Spleen (tissue), 11 donors: ENCODE results near the gene ATP1A2. TPM values are rescaled to one million over a fixed set of nuclear protein-coding genes. Genes with fewer than 3 reads are reported as not detected.

Experiments
- DNase-seq: peaks from one replicate; pipeline ENCODE4 v3.0.0-alpha.2; 2020
- H3K27ac ChIP-seq, 8 donors: fragments of 200-600 bp; sonication (generic) in 7 of 8; 1 replicate in 4 of 8; 2 replicates in 4 of 8; pipeline versions ENCODE4 v1.5.0 to v1.8.0; 2016 to 2021; ENCODE audit warnings: inconsistent platforms in 4 of 8, mild to moderate bottlenecking in 4 of 8, moderate library complexity in 1 of 8
- H3K27me3 ChIP-seq, 7 donors: fragments of 200-600 bp; sonication (generic) in 6 of 7; replicated peaks in 1 of 7; 1 replicate in 4 of 7; 2 replicates in 3 of 7; pipeline versions ENCODE4 v1.5.0 to v1.8.0; 2016 to 2021; ENCODE audit warnings: inconsistent platforms in 3 of 7, mild to moderate bottlenecking in 1 of 7
- H3K36me3 ChIP-seq, 6 donors: fragments of 200-600 bp; sonication (generic) in 5 of 6; 1 replicate in 4 of 6; 2 replicates in 2 of 6; pipeline versions ENCODE4 v1.5.0 to v1.8.0; 2016 to 2021; ENCODE audit warnings: inconsistent platforms in 2 of 6
- H3K4me1 ChIP-seq, 6 donors: fragments of 200-600 bp; sonication (generic) in 5 of 6; 1 replicate in 3 of 6; 2 replicates in 3 of 6; pipeline versions ENCODE4 v1.5.0 to v1.8.0; 2016 to 2021; ENCODE audit warnings: inconsistent platforms in 3 of 6
- H3K4me3 ChIP-seq, 8 donors: fragments of 200-600 bp; sonication (generic) in 7 of 8; 1 replicate in 4 of 8; 2 replicates in 4 of 8; pipeline versions ENCODE4 v1.5.0 to v1.8.0; 2016 to 2021; ENCODE audit warnings: inconsistent platforms in 4 of 8, mild to moderate bottlenecking in 4 of 8, moderate library complexity in 2 of 8
- H3K9me3 ChIP-seq, 8 donors: fragments of 200-600 bp; sonication (generic) in 7 of 8; 1 replicate in 4 of 8; 2 replicates in 4 of 8; pipeline versions ENCODE4 v1.5.0 to v1.8.0; 2016 to 2021; ENCODE audit warnings: inconsistent platforms in 4 of 8
- POLR2A ChIP-seq, 3 donors: fragments of 450-650 bp; IDR thresholded peaks; one replicate each; pipeline ENCODE4 v1.5.1; 2017; ENCODE audit warnings: antibody characterized with exemption in 3 of 3, mild to moderate bottlenecking in 1 of 3
- POLR2AphosphoS5 ChIP-seq, 3 donors: sonication (generic); formaldehyde crosslinking; IDR thresholded peaks; one replicate each; pipeline ENCODE4 v1.5.1; 2017; ENCODE audit warnings: antibody characterized with exemption in 3 of 3
- WGBS, 5 donors: extraction: QIAGEN DNeasy Blood & Tissue Kit in 3 of 5; methylation state at CpG; one replicate each; pipeline versions ENCODE4 v1.1.5 to v1.1.7; 2013 to 2018; 5-methylcytosine and 5-hydroxymethylcytosine counted together
- intact Hi-C: fragments of 100-400 bp; cut with DNase I; formaldehyde crosslinking; loops from one replicate; pipeline ENCODE4 v1.15.0; 2023; ENCODE audit warnings: low total_unique reads
- polyA plus RNA-seq, 3 donors: library from polyadenylated mRNA; stranded (reverse); fragments of 200-250 nt; gene quantifications; one replicate each; pipeline ENCODE4 v1.2.1, GENCODE V29; 2013
- total RNA-seq, 7 donors: library from RNA; depleted of rRNA in 3 of 7; stranded (reverse); fragments of >200 nt in 3 of 7; fragmentation: NEBNext Ultra II Directional in 4 of 7; extraction: Animal tissue kit (Norgen Biotek cat#: 25700) in 4 of 7; gene quantifications; one replicate each; pipeline versions ENCODE4 v1.1.0 to v1.2.1, GENCODE V29; 2016 to 2021
- TF ChIP-seq, protein P1 (sequence below), 11 experiments: fragments of 200-600 bp in 7 of 11; fragments of 450-650 bp in 4 of 11; sonication (generic) in 4 of 11; IDR thresholded peaks in 8 of 11; conservative IDR thresholded peaks in 3 of 11; 1 replicate in 7 of 11; 2 replicates in 4 of 11; pipeline versions ENCODE4 v1.4.0 to v1.8.0; 2016 to 2021; ENCODE audit warnings: antibody characterized with exemption in 11 of 11, inconsistent platforms in 4 of 11, mild to moderate bottlenecking in 1 of 11
- donor health status: healthy with polysubstance abuse.
- donor health status: DM: no; HTN: no; CAD: no; lungs with moderate emphysema.
- donor health status: DM: no; HTN: no; CAD: no.
- donor health status: Bipolar disorder and iron deficiency.
- donor health status: healthy.
- donor health status: DM: no; HTN: no; CAD: no.
- donor health status: DM: yes; HTN: yes; CAD: no.

The ATP1A2 gene
- total and polyA plus RNA-seq, 10 donors = 0.13 to 19.1 (median 0.85) TPM

DNA sequence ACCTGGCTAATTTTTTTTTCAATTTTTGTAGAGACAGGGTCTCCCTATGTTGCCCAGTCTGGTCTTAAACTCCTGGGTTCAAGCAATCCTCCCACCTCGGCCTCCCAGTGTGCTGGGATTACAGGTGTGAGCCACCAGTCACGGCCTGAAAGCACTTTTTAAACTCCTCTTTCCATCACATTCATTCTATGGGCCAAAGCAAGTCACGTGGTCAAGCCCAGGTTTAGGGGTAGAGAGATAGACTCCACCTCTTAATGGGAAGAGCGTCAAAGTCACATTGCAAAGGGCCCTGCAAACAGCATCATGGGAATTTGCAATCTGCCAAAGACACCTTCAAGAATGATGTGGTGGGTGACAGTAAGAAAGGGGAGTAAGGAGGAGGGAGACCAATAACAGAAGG is 43.0 kb downstream of the ATP1A2 start:
- intact Hi-C loops = no loop called here
- DNase-seq = no peak
- no peaks in the 10 kb centered on the region for H3K9me3 ChIP-seq
- peaks cover 0 to 6% (median 0%) of the 10 kb centered on the region in 6 donors for H3K4me1 ChIP-seq
- TF ChIP-seq POLR2A (IDR thresholded peaks at IDR 0.05) (no peak), POLR2AphosphoS5 (IDR thresholded peaks at IDR 0.05) (no peak)
- TF ChIP-seq, protein P1, sequence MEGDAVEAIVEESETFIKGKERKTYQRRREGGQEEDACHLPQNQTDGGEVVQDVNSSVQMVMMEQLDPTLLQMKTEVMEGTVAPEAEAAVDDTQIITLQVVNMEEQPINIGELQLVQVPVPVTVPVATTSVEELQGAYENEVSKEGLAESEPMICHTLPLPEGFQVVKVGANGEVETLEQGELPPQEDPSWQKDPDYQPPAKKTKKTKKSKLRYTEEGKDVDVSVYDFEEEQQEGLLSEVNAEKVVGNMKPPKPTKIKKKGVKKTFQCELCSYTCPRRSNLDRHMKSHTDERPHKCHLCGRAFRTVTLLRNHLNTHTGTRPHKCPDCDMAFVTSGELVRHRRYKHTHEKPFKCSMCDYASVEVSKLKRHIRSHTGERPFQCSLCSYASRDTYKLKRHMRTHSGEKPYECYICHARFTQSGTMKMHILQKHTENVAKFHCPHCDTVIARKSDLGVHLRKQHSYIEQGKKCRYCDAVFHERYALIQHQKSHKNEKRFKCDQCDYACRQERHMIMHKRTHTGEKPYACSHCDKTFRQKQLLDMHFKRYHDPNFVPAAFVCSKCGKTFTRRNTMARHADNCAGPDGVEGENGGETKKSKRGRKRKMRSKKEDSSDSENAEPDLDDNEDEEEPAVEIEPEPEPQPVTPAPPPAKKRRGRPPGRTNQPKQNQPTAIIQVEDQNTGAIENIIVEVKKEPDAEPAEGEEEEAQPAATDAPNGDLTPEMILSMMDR (IDR thresholded peaks at IDR 0.05 in 8 of 11, conservative IDR thresholded peaks at IDR 0.05 in 3 of 11) = no peak
- H3K27ac ChIP-seq = no peak overlapping the region
- WGBS, 5 donors = 82 to 88% (median 85%) methylated on average over 4 of the region's 4 CpGs
- no peaks in the 10 kb centered on the region for H3K27me3 ChIP-seq
- no peaks in the 10 kb centered on the region for H3K36me3 ChIP-seq
- H3K4me3 ChIP-seq = no peak overlapping the region

DNA sequence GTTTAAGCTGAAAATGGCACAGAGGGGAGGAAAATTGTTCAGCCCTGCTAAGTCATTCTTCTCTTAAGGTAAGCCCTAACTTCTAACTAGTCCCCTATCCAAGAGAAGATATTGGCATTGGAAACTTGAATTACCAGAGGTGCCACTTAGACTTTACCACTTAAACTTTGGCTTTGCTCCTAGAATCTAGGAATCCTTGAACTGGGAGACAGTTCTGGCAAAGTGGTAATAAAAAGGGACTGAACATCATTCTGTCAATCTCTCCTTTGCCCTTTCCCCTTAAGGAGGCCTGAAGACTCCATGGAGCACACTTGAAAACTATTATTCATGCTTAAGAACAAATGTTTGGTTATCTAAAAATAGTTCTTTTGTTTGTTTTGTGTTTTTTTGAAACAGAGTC is 44.3 kb downstream of the ATP1A2 start:
- no peak for DNase-seq
- H3K36me3 ChIP-seq = no peaks in the 10 kb centered on the region
- TF ChIP-seq POLR2A (IDR thresholded peaks at IDR 0.05) (no peak), POLR2AphosphoS5 (IDR thresholded peaks at IDR 0.05) (no peak)
- TF ChIP-seq, protein P1 (IDR thresholded peaks at IDR 0.05 in 8 of 11, conservative IDR thresholded peaks at IDR 0.05 in 3 of 11) = no peak
- no peak overlapping the region for H3K4me3 ChIP-seq
- H3K9me3 ChIP-seq = no peaks in the 10 kb centered on the region
- no peaks in the 10 kb centered on the region for H3K27me3 ChIP-seq
- peaks cover 0 to 6% (median 0%) of the 10 kb centered on the region in 6 donors for H3K4me1 ChIP-seq
- no peak overlapping the region for H3K27ac ChIP-seq
- intact Hi-C loops = no loop called here

DNA sequence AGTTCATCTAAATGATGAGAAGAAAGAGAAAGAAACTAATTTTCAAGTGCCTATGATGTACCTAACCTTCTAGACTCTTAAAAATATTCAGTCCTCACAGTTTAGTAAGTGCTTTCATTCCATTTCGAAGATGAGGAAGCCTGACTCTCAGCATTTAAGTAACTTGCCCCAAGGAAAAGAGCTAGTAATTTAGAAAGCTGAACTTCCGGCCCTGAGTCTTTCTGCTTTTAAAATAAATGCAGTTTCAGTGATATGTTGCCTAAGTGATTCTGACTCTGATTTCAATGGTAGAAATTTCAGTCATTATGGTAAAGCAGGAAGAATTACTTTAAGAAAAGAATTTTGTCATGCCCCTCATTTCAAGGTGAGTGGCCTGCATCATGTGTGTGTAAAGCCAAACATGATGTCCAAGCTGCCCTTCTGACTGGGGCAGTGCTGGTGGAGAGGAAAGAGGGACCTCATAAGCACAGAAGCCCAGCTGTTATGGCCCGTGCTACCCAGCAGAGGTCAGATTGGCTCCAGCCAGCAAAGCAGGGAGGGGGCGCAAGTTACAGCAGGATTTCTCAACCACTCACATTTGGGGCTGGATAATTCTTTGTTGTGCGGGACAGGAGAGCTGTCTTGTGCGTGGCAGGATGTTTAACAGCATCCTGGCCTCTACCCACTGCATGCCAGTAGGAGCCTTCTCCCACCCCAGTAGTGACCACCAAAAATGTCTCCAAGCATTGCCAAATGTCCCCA is 46.6 kb downstream of the ATP1A2 start:
- no peak for TF ChIP-seq POLR2A (IDR thresholded peaks at IDR 0.05)
- TF ChIP-seq, protein P1 (IDR thresholded peaks at IDR 0.05 in 8 of 11, conservative IDR thresholded peaks at IDR 0.05 in 3 of 11) = peak in 4 of 11 experiments; percentile 10 to 34 (median 21)
- no peak for DNase-seq
- Histone ChIP-seq H3K27ac (peak overlapping the region in 5 of 8 donors; percentile 51 to 66 (median 56)), H3K27me3 (no peaks in the 10 kb centered on the region), H3K9me3 (no peaks in the 10 kb centered on the region), H3K4me1 (peaks cover 0 to 16% (median 0%) of the 10 kb centered on the region in 6 donors), H3K36me3 (no peaks in the 10 kb centered on the region), H3K4me3 (no peak overlapping the region)
- WGBS, 5 donors = 51 to 68% (median 57%) methylated on average over 6 of the region's 6 CpGs
- intact Hi-C loops = no loop called here

DNA sequence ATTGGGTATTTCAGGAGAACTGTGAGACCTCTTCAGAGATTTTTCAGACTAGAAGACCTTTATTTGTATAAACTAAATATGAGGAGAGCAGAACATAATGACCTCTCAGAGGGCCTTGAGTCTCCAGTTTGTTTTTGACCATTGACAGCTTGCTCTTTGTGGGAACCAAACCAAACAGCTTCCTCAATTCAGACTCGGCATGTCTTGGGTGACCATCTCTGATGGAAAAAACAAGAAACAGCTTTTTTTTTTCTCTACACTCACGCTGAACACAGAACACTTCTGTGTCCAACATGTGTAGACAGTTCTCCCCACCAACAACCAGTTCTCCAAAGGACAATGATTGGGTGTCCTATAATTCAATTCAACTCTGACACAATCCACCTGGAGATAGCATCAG is 47.4 kb downstream of the ATP1A2 start:
- TF ChIP-seq POLR2AphosphoS5 (IDR thresholded peaks at IDR 0.05) (no peak), POLR2A (IDR thresholded peaks at IDR 0.05) (no peak)
- no peak overlapping the region for H3K4me3 ChIP-seq
- H3K4me1 ChIP-seq = peaks cover 0 to 16% (median 0%) of the 10 kb centered on the region in 6 donors
- no peak for DNase-seq
- H3K27ac ChIP-seq = peak overlapping the region in 5 of 8 donors; percentile 51 to 66 (median 56)
- intact Hi-C loops = no loop called here
- no peaks in the 10 kb centered on the region for H3K27me3 ChIP-seq
- no peaks in the 10 kb centered on the region for H3K9me3 ChIP-seq
- no peaks in the 10 kb centered on the region for H3K36me3 ChIP-seq
- 39 to 75% (median 57%) methylated on average over 2 of the region's 2 CpGs for WGBS, 5 donors
